Endothelial cell of umbilical vein (primary cell): ENCODE data around the gene MAEA. TPM values are rescaled to one million over a fixed set of nuclear protein-coding genes. Genes with fewer than 3 reads are reported as not detected.

Source experiments
- BruUV-seq: library from RNA; stranded (reverse); fragments of 400-500 nt; replicated peaks from 2 replicates; lab custom pipeline; 2021; lab: Mats Ljungman, UMichigan
- CTCF ChIA-PET: fragments of 300-600, 350-600 bp; sonication (Branson Sonifier 250); formaldehyde crosslinking; loops from one replicate; lab custom pipeline; 2021; ENCODE audit warnings: antibody characterized with exemption, inconsistent platforms; lab: Charles Lee
- POLR2A ChIA-PET: fragments of 300-600, 350-600 bp; sonication (Branson Sonifier 250); formaldehyde crosslinking; loops from one replicate; lab custom pipeline; 2021; ENCODE audit warnings: antibody characterized with exemption, inconsistent platforms; lab: Charles Lee
- DNase-seq: peaks from one replicate; pipeline ENCODE4 v3.0.0-alpha.2; 2011; ENCODE audit warnings: low read depth, low spot score
- FAIRE-seq: peaks from 2 replicates; lab custom pipeline; 2011; peaks lifted over from hg19 to GRCh38; lab: Jason Lieb, UNC
- H2AFZ ChIP-seq: 2 replicates; pipeline ENCODE4 v1.6.0; 2012; ENCODE audit warnings: low read depth, low read length, control low read depth, inconsistent platforms
- H3K27ac ChIP-seq: 2 replicates; pipeline ENCODE4 v1.5.1; 2011; ENCODE audit warnings: low read depth, mild to moderate bottlenecking, control low read depth, low read length, moderate library complexity; ENCODE audit not compliant: insufficient read depth
- H3K27me3 ChIP-seq, 2 experiments: 2 replicates each; pipeline versions ENCODE4 v1.6.0 to v1.6.1; 2011; ENCODE audit warnings: low read length in 2 of 2, mixed read lengths in 1 of 2; ENCODE audit not compliant: control insufficient read depth in 2 of 2, insufficient read depth in 2 of 2
- H3K36me3 ChIP-seq, 2 experiments: 2 replicates in 1 of 2; 3 replicates in 1 of 2; pipeline ENCODE4 v1.5.1; 2011; ENCODE audit warnings: low read length in 2 of 2, mild to moderate bottlenecking in 1 of 2, moderate library complexity in 1 of 2; ENCODE audit not compliant: control insufficient read depth in 2 of 2, insufficient read depth in 2 of 2; ENCODE audit errors: extremely low read depth in 1 of 2
- H3K4me1 ChIP-seq: 3 replicates; pipeline ENCODE4 v1.5.1; 2011; ENCODE audit warnings: mild to moderate bottlenecking, low read length; ENCODE audit not compliant: control insufficient read depth, insufficient read depth; ENCODE audit errors: extremely low read depth
- H3K4me2 ChIP-seq: 2 replicates; pipeline ENCODE4 v1.6.1; 2011; ENCODE audit warnings: low read length, control low read depth, mixed read lengths; ENCODE audit not compliant: insufficient read depth
- H3K4me3 ChIP-seq, 3 experiments: fragments of 200-600 bp in 1 of 3; sonication (generic), shearing (Covaris generic) in 1 of 3; replicated peaks in 1 of 3; 2 replicates each; pipeline ENCODE4 v1.5.1; 2011 to 2016; ENCODE audit warnings: control low read depth in 3 of 3, low read length in 3 of 3, mild to moderate bottlenecking in 2 of 3, inconsistent platforms in 1 of 3, low read depth in 1 of 3, moderate library complexity in 1 of 3; ENCODE audit not compliant: insufficient read depth in 1 of 3
- H3K79me2 ChIP-seq: 2 replicates; pipeline ENCODE4 v1.6.0; 2012; ENCODE audit warnings: low read length, inconsistent platforms; ENCODE audit not compliant: control insufficient read depth, insufficient read depth
- H3K9ac ChIP-seq: replicated peaks from 2 replicates; pipeline ENCODE3; 2011; ENCODE audit warnings: low read length, control low read depth; ENCODE audit not compliant: insufficient read depth; ENCODE audit errors: extremely low read depth
- H3K9me1 ChIP-seq: replicated peaks from 3 replicates; pipeline ENCODE4 v1.6.0; 2011; ENCODE audit warnings: mild to moderate bottlenecking, low read length; ENCODE audit not compliant: control insufficient read depth, insufficient read depth; ENCODE audit errors: extremely low read depth
- H3K9me3 ChIP-seq: replicated peaks from 2 replicates; pipeline ENCODE4 v1.5.1; 2012; ENCODE audit warnings: low read length, inconsistent platforms; ENCODE audit not compliant: control insufficient read depth, insufficient read depth
- H4K20me1 ChIP-seq: replicated peaks from 2 replicates; pipeline ENCODE3; 2011; ENCODE audit warnings: mild to moderate bottlenecking, low read length; ENCODE audit not compliant: control insufficient read depth, insufficient read depth; ENCODE audit errors: extremely low read depth
- EZH2 ChIP-seq: IDR thresholded peaks from 2 replicates; pipeline ENCODE4 v1.6.1; 2012; ENCODE audit warnings: borderline replicate concordance, low read depth, mild to moderate bottlenecking, moderate library complexity, low read length, inconsistent platforms; ENCODE audit not compliant: severe bottlenecking
- FOS ChIP-seq: IDR thresholded peaks from 2 replicates; pipeline ENCODE4 v1.6.1; 2011; ENCODE audit warnings: mild to moderate bottlenecking, low read length, moderate library complexity, borderline replicate concordance; ENCODE audit not compliant: insufficient read depth
- GATA2 ChIP-seq: IDR thresholded peaks from 2 replicates; pipeline ENCODE4 v1.7.0; 2011; ENCODE audit warnings: low read depth, mild to moderate bottlenecking, moderate library complexity, mixed read lengths, low read length; ENCODE audit not compliant: insufficient read length, insufficient read depth
- JUN ChIP-seq: IDR thresholded peaks from 2 replicates; pipeline ENCODE4 v1.6.1; 2011; ENCODE audit warnings: borderline replicate concordance, low read depth; ENCODE audit not compliant: insufficient read length, insufficient read depth
- MYC ChIP-seq: IDR thresholded peaks from one replicate; pipeline ENCODE4 v1.6.1; 2011; ENCODE audit warnings: mild to moderate bottlenecking, low read depth, low read length
- POLR2A ChIP-seq: IDR thresholded peaks from 2 replicates; pipeline ENCODE4 v1.6.1; 2012; ENCODE audit warnings: low read depth, mild to moderate bottlenecking, control low read depth, low read length
- POLR2AphosphoS5 ChIP-seq: IDR thresholded peaks from 2 replicates; pipeline ENCODE4 v1.6.1; 2012; ENCODE audit warnings: low read depth, mild to moderate bottlenecking, control low read depth, low read length, moderate library complexity; ENCODE audit not compliant: insufficient read depth
- dilution Hi-C: fragments of 300-500 bp; cut with MboI; formaldehyde crosslinking; loops from one replicate; pipeline ENCODE4 v1.15.0; 2019; ENCODE audit warnings: low sequenced_read_pairs; ENCODE audit not compliant: extremely low pct_ligation_motif_present
- intact Hi-C: fragments of 100-400 bp; cut with micrococcal nuclease; formaldehyde crosslinking; loops from one replicate; pipeline ENCODE4 v1.10.0; 2022
- polyA plus RNA-seq, 4 experiments: library from polyadenylated mRNA; depleted of rRNA in 3 of 4; stranded (reverse) in 3 of 4; unstranded in 1 of 4; fragments of >200 nt; gene quantifications; 2 replicates each; pipeline versions ENCODE4 v1.2.1 to v1.2.3, GENCODE V29; 2011 to 2012; ENCODE audit warnings: missing spikeins in 1 of 4
- total RNA-seq: library from RNA; stranded (reverse); gene quantifications from 2 replicates; pipeline ENCODE4 v1.2.3, GENCODE V29; 2021
- TF ChIP-seq, protein P1 (sequence below), 2 donors: IDR thresholded peaks; 1 replicate in 1 of 2; 2 replicates in 1 of 2; pipeline ENCODE4 v1.5.1; 2011; ENCODE audit warnings: low read length in 2 of 2, mild to moderate bottlenecking in 2 of 2, moderate library complexity in 2 of 2, control low read depth in 1 of 2, inconsistent platforms in 1 of 2, low read depth in 1 of 2; ENCODE audit not compliant: insufficient read depth in 1 of 2; ENCODE audit errors: extremely low read depth in 1 of 2
- TF ChIP-seq, protein P2 (sequence below): IDR thresholded peaks from 2 replicates; pipeline ENCODE4 v1.6.1; 2011; ENCODE audit not compliant: insufficient read depth, insufficient read length

MAEA gene
- total and polyA plus RNA-seq, 2 donors (not counting 3 experiments of a cell fraction or from before 2014, with no cell fraction given) = 66.0 to 108 TPM

GRCh38 chr4:1321946-1322650 is 32.4 kb downstream of the MAEA start:
- BruUV-seq = no TSS peak
- H3K27ac ChIP-seq = no peak overlapping the region
- peaks cover 6 to 32% of the 10 kb centered on the region in 2 experiments for H3K36me3 ChIP-seq
- H3K4me3 ChIP-seq = no peak overlapping the region
- no peak overlapping the region for H2AFZ ChIP-seq
- H4K20me1 ChIP-seq = no peaks in the 10 kb centered on the region
- POLR2A ChIA-PET = no interaction called here
- no peaks in the 10 kb centered on the region for H3K79me2 ChIP-seq
- H3K9ac ChIP-seq = no peak overlapping the region
- dilution Hi-C loops (no loop called here), intact Hi-C loops (no loop called here)
- no peak for DNase-seq
- H3K27me3 ChIP-seq = no peaks in the 10 kb centered on the region
- H3K9me3 ChIP-seq = no peaks in the 10 kb centered on the region
- H3K4me1 ChIP-seq = peaks cover 4% of the 10 kb centered on the region
- no peak overlapping the region for H3K4me2 ChIP-seq
- no peak for FAIRE-seq
- CTCF ChIA-PET = no interaction called here
- no peak for TF ChIP-seq FOS
- TF ChIP-seq GATA2 = no peak
- no peak for TF ChIP-seq POLR2AphosphoS5
- no peak for TF ChIP-seq POLR2A
- no peak for TF ChIP-seq EZH2
- TF ChIP-seq, protein P1, sequence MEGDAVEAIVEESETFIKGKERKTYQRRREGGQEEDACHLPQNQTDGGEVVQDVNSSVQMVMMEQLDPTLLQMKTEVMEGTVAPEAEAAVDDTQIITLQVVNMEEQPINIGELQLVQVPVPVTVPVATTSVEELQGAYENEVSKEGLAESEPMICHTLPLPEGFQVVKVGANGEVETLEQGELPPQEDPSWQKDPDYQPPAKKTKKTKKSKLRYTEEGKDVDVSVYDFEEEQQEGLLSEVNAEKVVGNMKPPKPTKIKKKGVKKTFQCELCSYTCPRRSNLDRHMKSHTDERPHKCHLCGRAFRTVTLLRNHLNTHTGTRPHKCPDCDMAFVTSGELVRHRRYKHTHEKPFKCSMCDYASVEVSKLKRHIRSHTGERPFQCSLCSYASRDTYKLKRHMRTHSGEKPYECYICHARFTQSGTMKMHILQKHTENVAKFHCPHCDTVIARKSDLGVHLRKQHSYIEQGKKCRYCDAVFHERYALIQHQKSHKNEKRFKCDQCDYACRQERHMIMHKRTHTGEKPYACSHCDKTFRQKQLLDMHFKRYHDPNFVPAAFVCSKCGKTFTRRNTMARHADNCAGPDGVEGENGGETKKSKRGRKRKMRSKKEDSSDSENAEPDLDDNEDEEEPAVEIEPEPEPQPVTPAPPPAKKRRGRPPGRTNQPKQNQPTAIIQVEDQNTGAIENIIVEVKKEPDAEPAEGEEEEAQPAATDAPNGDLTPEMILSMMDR (IDR thresholded peaks at IDR 0.05; ENCODE audit: extremely low read depth in 1 of 2, insufficient read depth in 1 of 2, low read depth in 1 of 2, low read length in 2 of 2) = no peak
- no peak for TF ChIP-seq JUN
- TF ChIP-seq, protein P2, sequence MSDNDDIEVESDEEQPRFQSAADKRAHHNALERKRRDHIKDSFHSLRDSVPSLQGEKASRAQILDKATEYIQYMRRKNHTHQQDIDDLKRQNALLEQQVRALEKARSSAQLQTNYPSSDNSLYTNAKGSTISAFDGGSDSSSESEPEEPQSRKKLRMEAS = no peak
- TF ChIP-seq MYC = no peak
- H3K9me1 ChIP-seq = no peaks in the 10 kb centered on the region
